ENCODE data around the gene TLE1. TPM values are rescaled to one million over a fixed set of nuclear protein-coding genes. Genes with fewer than 3 reads are reported as not detected.

TLE1 gene
- total RNA-seq, 1 experiment from 2014 or later: 17.3 TPM

DNA sequence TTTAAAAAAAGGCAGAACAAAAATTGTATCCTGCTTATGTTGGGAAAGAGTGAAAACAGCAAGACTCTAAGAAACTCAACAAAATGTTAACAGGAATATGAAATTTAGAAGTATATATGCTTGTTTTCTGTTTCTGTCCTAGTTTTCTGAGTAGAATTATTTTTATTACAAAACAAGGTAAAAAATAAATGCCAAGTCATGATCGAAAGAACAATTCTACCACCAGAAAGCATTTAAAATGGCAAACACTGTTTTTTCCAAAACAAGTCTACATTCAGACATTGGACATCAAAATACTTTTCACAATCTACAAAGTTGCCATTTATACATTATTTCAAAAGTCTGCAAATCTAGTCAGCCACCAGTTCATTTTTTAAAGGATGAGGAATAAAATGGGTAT, 102.6 kb downstream of the TLE1 start (continued):
- TF ChIP-seq CTCF (IDR thresholded peaks at IDR 0.05 in 2 of 3, conservative IDR thresholded peaks at IDR 0.05 in 1 of 3; ENCODE audit: borderline replicate concordance in 1 of 3, insufficient read depth in 1 of 3, low read depth in 2 of 3, low read length in 2 of 3) (no peak), MAX (IDR thresholded peaks at IDR 0.05) (no peak), RAD21 (IDR thresholded peaks at IDR 0.05; ENCODE audit: low read depth) (no peak), ELF1 (IDR thresholded peaks at IDR 0.05; ENCODE audit: borderline replicate concordance, low read depth) (no peak), EZH2 (IDR thresholded peaks at IDR 0.05) (no peak), EZH2phosphoT487 (IDR thresholded peaks at IDR 0.05; ENCODE audit: borderline replicate concordance) (no peak), POLR2AphosphoS5 (IDR thresholded peaks at IDR 0.05; ENCODE audit: low read depth, low read length) (no peak), CEBPB (IDR thresholded peaks at IDR 0.05; ENCODE audit: low read depth) (no peak)
- TF ChIP-seq, protein P1, sequence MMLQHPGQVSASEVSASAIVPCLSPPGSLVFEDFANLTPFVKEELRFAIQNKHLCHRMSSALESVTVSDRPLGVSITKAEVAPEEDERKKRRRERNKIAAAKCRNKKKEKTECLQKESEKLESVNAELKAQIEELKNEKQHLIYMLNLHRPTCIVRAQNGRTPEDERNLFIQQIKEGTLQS (IDR thresholded peaks at IDR 0.05): no peak

DNA sequence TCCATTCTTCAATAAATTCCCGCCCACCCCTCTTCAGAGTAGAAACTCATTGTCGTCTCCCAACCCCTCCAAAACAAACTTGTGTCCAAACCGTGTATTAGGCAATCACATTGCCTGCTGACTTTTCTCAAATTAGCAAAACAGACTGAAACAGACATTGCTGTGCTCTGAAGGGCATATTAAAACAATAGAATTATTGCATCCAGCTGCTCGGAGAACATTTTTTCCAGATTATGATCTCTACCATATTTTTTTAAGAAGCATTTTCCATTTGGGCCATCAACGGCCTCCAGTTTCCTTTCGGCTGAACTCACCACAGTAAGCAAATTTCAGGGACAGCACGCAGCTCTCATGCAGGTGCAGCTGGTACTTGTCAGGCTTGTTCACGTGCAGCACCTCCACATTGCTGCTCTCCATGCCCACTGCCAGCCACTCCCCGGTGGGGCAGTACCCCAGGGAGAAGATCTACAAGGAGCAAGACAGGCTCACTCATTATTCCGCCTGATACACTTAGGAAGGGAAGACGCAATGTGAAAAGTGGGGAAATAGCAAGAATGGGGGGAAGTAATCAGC, 104.1 kb downstream of the TLE1 start:
- Histone ChIP-seq H2AFZ (ENCODE audit: low read depth, low read length, poor library complexity, severe bottlenecking) (no peak overlapping the region), H3K9ac (ENCODE audit: low read length) (no peak overlapping the region), H3K9me2 (ENCODE audit: insufficient read depth) (no peaks in the 10 kb centered on the region), H3K4me1 (ENCODE audit: control insufficient read depth in 1 of 2, insufficient read depth in 2 of 2, low read length in 2 of 2) (no peaks in the 10 kb centered on the region), H3K79me2 (ENCODE audit: insufficient read depth, low read length) (no peaks in the 10 kb centered on the region), H4K20me1 (ENCODE audit: insufficient read depth) (no peaks in the 10 kb centered on the region), H3K27ac (ENCODE audit: low read depth, low read length) (no peak overlapping the region), H3K36me3 (ENCODE audit: control insufficient read depth in 1 of 2, insufficient read depth in 2 of 2, low read length in 2 of 2) (no peaks in the 10 kb centered on the region; a peak in 1 of 4 replicates), H3K4me3 (replicated peaks in 1 of 2; ENCODE audit: low read depth in 1 of 2, low read length in 2 of 2) (no peak overlapping the region), H3K4me2 (ENCODE audit: low read length) (no peak overlapping the region), H3K27me3 (ENCODE audit: insufficient read depth, low read length) (no peaks in the 10 kb centered on the region), H3K9me3 (ENCODE audit: control insufficient read depth in 1 of 2, insufficient read depth in 1 of 2, low read depth in 1 of 2, low read length in 2 of 2) (no peaks in the 10 kb centered on the region)
- no TSS peak for BruUV-seq (replicated peaks)
- intact Hi-C loops (cut with micrococcal nuclease): no loop called here
- no peak for DNase-seq (ENCODE audit: low read depth, low spot score)
- ChIA-PET POLR2A (no interaction called here), CTCF (no interaction called here), RAD21 (ENCODE audit: low non-redundant PET in 1 of 2, low total read pairs in 2 of 2, uncharacterized antibody in 2 of 2, unreplicated experiment in 2 of 2) (no interaction called here)
- TF ChIP-seq SP1 (IDR thresholded peaks at IDR 0.05; ENCODE audit: low read depth): no peak
- TF ChIP-seq EZH2phosphoT487 (IDR thresholded peaks at IDR 0.05; ENCODE audit: borderline replicate concordance): no peak
- TF ChIP-seq TCF7L2 (IDR thresholded peaks at IDR 0.05; ENCODE audit: borderline replicate concordance, extremely low read depth, insufficient read depth, insufficient read length): no peak
- TF ChIP-seq RAD21 (IDR thresholded peaks at IDR 0.05; ENCODE audit: low read depth): no peak
- no peak for TF ChIP-seq JUND (IDR thresholded peaks at IDR 0.05)
- TF ChIP-seq ELF1 (IDR thresholded peaks at IDR 0.05; ENCODE audit: borderline replicate concordance, low read depth): no peak
- no peak for ATAC-seq

All from HCT116 (cell line).